ENCODE data around the gene PMM2.

DNA sequence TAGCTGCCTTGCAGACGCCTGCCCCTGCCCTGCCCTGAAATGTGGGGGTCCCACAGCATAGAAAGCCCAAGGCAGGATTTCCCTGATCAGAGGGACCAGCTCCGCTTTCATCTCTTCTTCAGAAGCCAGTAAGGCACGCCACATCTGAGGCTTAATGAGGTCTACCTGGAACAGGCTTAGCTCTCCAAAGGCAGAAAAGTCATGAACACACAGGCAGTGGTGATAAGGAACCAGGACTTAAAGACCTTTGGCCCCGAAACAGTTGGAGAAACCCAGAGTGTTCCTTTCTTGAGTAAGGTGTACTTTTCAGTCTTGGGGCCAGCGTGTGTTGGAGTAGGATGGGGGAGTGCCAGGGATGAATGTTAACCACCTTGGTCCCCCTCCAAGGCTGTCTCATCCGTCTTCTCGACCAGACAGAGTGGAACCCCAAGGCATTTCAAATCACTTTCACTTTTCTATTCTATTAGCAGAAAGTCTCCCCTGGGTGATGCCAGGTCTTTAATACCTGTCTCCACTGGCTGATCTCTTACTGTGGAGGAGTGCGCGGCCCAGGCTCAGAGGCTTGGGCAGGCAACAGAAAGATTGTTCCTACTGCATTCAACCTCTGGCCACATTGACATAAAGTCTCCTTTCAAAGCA is 44.1 kb upstream of the PMM2 start:
- TF ChIP-seq EZH2 (IDR thresholded peaks at IDR 0.05; ENCODE audit: insufficient read depth, poor library complexity, severe bottlenecking), result no peak
- TF ChIP-seq EZH2phosphoT487 (IDR thresholded peaks at IDR 0.05; ENCODE audit: insufficient read depth, low read depth), result no peak
